HCT116 (cell line): ENCODE data around the gene FHL3. TPM values are rescaled to one million over a fixed set of nuclear protein-coding genes. Genes with fewer than 3 reads are reported as not detected.

ENCODE experiments used
- ATAC-seq: fragments of 200-7000 bp; cut with Tn5 transposase; 2 replicates; pipeline ENCODE4 v1.9.1; 2020; ENCODE audit warnings: mild to moderate bottlenecking, moderate library complexity
- BruUV-seq: library from RNA; stranded (reverse); fragments of 400-500 nt; replicated peaks from 2 replicates; lab custom pipeline; 2021; lab: Mats Ljungman, UMichigan
- CTCF ChIA-PET: fragments of 300-600 bp; sonication (Branson Sonifier 250); formaldehyde crosslinking; loops from one replicate; lab custom pipeline; 2021; ENCODE audit warnings: antibody characterized with exemption; lab: Charles Lee
- POLR2A ChIA-PET: fragments of 300-600, 350-600 bp; sonication (Branson Sonifier 250); formaldehyde crosslinking; loops from one replicate; lab custom pipeline; 2021; ENCODE audit warnings: antibody characterized with exemption; lab: Charles Lee
- RAD21 ChIA-PET, 2 experiments: fragments of 300-600 bp; sonication (Branson Sonifier 250); formaldehyde crosslinking; loops; one replicate each; lab custom pipeline; 2023; ENCODE audit warnings: low total read pairs in 2 of 2; ENCODE audit not compliant: uncharacterized antibody in 2 of 2, unreplicated experiment in 2 of 2, low non-redundant PET in 1 of 2; lab: Charles Lee
- DNase-seq: peaks from one replicate; pipeline ENCODE4 v3.0.0-alpha.2; 2010; ENCODE audit warnings: low read depth, low spot score
- H2AFZ ChIP-seq: fragments of 200-600 bp; shearing (Covaris generic), sonication (generic); 2 replicates; pipeline ENCODE4 v1.6.1; 2017; ENCODE audit warnings: low read depth, mixed run types, mixed read lengths, antibody characterized with exemption, low read length; ENCODE audit not compliant: poor library complexity, severe bottlenecking
- H3K27ac ChIP-seq: 2 replicates; pipeline ENCODE4 v1.5.1; 2012; ENCODE audit warnings: low read depth, low read length
- H3K27me3 ChIP-seq: fragments of 200-600 bp; sonication (generic); 2 replicates; pipeline ENCODE4 v1.6.1; 2016; ENCODE audit warnings: mixed run types, low read length, mixed read lengths; ENCODE audit not compliant: insufficient read depth
- H3K36me3 ChIP-seq, 2 experiments: fragments of 200-500 bp in 1 of 2; fragments of 200-600 bp in 1 of 2; sonication (Bioruptor generic) in 1 of 2; sonication (generic) in 1 of 2; 2 replicates each; pipeline versions ENCODE4 v1.5.1 to v1.6.1; 2014 to 2016; ENCODE audit warnings: low read length in 2 of 2, inconsistent platforms in 1 of 2, mixed read lengths in 1 of 2, mixed run types in 1 of 2; ENCODE audit not compliant: insufficient read depth in 2 of 2, control insufficient read depth in 1 of 2
- H3K4me1 ChIP-seq, 2 experiments: fragments of 200-600 bp in 1 of 2; sonication (generic) in 1 of 2; 2 replicates each; pipeline versions ENCODE4 v1.5.1 to v1.6.1; 2012 to 2017; ENCODE audit warnings: low read length in 2 of 2, inconsistent platforms in 1 of 2, mild to moderate bottlenecking in 1 of 2, mixed read lengths in 1 of 2, mixed run types in 1 of 2, moderate library complexity in 1 of 2; ENCODE audit not compliant: insufficient read depth in 2 of 2, control insufficient read depth in 1 of 2
- H3K4me2 ChIP-seq: fragments of 200-600 bp; sonication (generic); 2 replicates; pipeline ENCODE4 v1.6.1; 2017; ENCODE audit warnings: mixed run types, low read length, mixed read lengths
- H3K4me3 ChIP-seq, 2 experiments: fragments of 200-600 bp in 1 of 2; sonication (generic) in 1 of 2; replicated peaks in 1 of 2; 2 replicates each; pipeline ENCODE4 v1.5.1; 2011 to 2016; ENCODE audit warnings: low read length in 2 of 2, control low read depth in 1 of 2, low read depth in 1 of 2, mild to moderate bottlenecking in 1 of 2, mixed read lengths in 1 of 2, mixed run types in 1 of 2
- H3K79me2 ChIP-seq: fragments of 200-600 bp; sonication (generic); 2 replicates; pipeline ENCODE4 v1.6.1; 2017; ENCODE audit warnings: mild to moderate bottlenecking, mixed run types, low read length, moderate library complexity, mixed read lengths; ENCODE audit not compliant: insufficient read depth
- H3K9ac ChIP-seq: fragments of 200-600 bp; sonication (generic); 2 replicates; pipeline ENCODE4 v1.6.1; 2016; ENCODE audit warnings: low read length, mixed read lengths
- H3K9me2 ChIP-seq: fragments of 200-600 bp; sonication (generic), shearing (Covaris generic); 2 replicates; pipeline ENCODE4 v1.6.1; 2017; ENCODE audit warnings: mixed run types, mild to moderate bottlenecking, moderate library complexity; ENCODE audit not compliant: insufficient read depth
- H3K9me3 ChIP-seq, 2 experiments: fragments of 200-500 bp in 1 of 2; fragments of 200-600 bp in 1 of 2; sonication (Bioruptor generic) in 1 of 2; sonication (generic) in 1 of 2; 2 replicates each; pipeline ENCODE4 v1.6.1; 2014 to 2017; ENCODE audit warnings: low read length in 2 of 2, mixed read lengths in 2 of 2, inconsistent platforms in 1 of 2, low read depth in 1 of 2, mild to moderate bottlenecking in 1 of 2, mixed run types in 1 of 2, moderate library complexity in 1 of 2; ENCODE audit not compliant: control insufficient read depth in 1 of 2, insufficient read depth in 1 of 2
- H4K20me1 ChIP-seq: fragments of 200-600 bp; sonication (generic), shearing (Covaris generic); 2 replicates; pipeline ENCODE4 v1.6.1; 2017; ENCODE audit warnings: mixed run types, mild to moderate bottlenecking, moderate library complexity; ENCODE audit not compliant: insufficient read depth
- ATF3 ChIP-seq: IDR thresholded peaks from 2 replicates; pipeline ENCODE4 v1.6.1; 2012
- CBX3 ChIP-seq: IDR thresholded peaks from 2 replicates; pipeline ENCODE4 v1.6.1; 2012; ENCODE audit warnings: low read depth
- CEBPB ChIP-seq: IDR thresholded peaks from 2 replicates; pipeline ENCODE4 v1.6.1; 2012; ENCODE audit warnings: low read depth
- ELF1 ChIP-seq: IDR thresholded peaks from 2 replicates; pipeline ENCODE4 v1.6.1; 2012; ENCODE audit warnings: low read depth, borderline replicate concordance
- EZH2 ChIP-seq: fragments of 200-600 bp; sonication (generic); IDR thresholded peaks from 2 replicates; pipeline ENCODE4 v1.6.1; 2017; ENCODE audit warnings: antibody characterized with exemption, mixed run types
- EZH2phosphoT487 ChIP-seq: fragments of 200-600 bp; IDR thresholded peaks from 2 replicates; pipeline ENCODE4 v1.6.1; 2018; ENCODE audit warnings: antibody characterized with exemption, borderline replicate concordance
- FOSL1 ChIP-seq: IDR thresholded peaks from 2 replicates; pipeline ENCODE4 v1.6.1; 2012; ENCODE audit warnings: low read depth
- JUND ChIP-seq: IDR thresholded peaks from 2 replicates; pipeline ENCODE4 v1.6.1; 2012
- MAX ChIP-seq: IDR thresholded peaks from 2 replicates; pipeline ENCODE4 v1.6.1; 2012
- POLR2A ChIP-seq: IDR thresholded peaks from 2 replicates; pipeline ENCODE4 v1.7.0; 2011; ENCODE audit warnings: borderline replicate concordance; ENCODE audit not compliant: insufficient read depth, insufficient read length; ENCODE audit errors: extremely low read depth
- POLR2AphosphoS5 ChIP-seq: IDR thresholded peaks from 2 replicates; pipeline ENCODE4 v1.6.1; 2011; ENCODE audit warnings: mild to moderate bottlenecking, low read depth, low read length, moderate library complexity
- RAD21 ChIP-seq: IDR thresholded peaks from 2 replicates; pipeline ENCODE4 v1.6.1; 2012; ENCODE audit warnings: low read depth, mild to moderate bottlenecking
- SP1 ChIP-seq: IDR thresholded peaks from 2 replicates; pipeline ENCODE4 v1.6.1; 2012; ENCODE audit warnings: low read depth
- SRF ChIP-seq: IDR thresholded peaks from 2 replicates; pipeline ENCODE4 v1.6.1; 2012; ENCODE audit warnings: low read depth
- TCF7L2 ChIP-seq: IDR thresholded peaks from 2 replicates; pipeline ENCODE4 v1.7.0; 2011; ENCODE audit warnings: borderline replicate concordance, inconsistent platforms; ENCODE audit not compliant: insufficient read depth, insufficient read length; ENCODE audit errors: extremely low read depth
- YY1 ChIP-seq: IDR thresholded peaks from 2 replicates; pipeline ENCODE4 v1.6.1; 2011; ENCODE audit warnings: low read length, low read depth, moderate library complexity, mild to moderate bottlenecking; ENCODE audit not compliant: insufficient replicate concordance; ENCODE audit errors: extremely low read depth
- ZNF274 ChIP-seq: fragments of 200-500 bp; sonication (Bioruptor generic); IDR thresholded peaks from 2 replicates; pipeline ENCODE4 v1.6.1; 2014; ENCODE audit warnings: mild to moderate bottlenecking, low read depth, low read length, inconsistent platforms
- intact Hi-C: fragments of 100-400 bp; cut with micrococcal nuclease; formaldehyde crosslinking; loops from 2 replicates; pipeline ENCODE4 v1.10.0; 2022
- total RNA-seq: library from RNA; stranded (reverse); gene quantifications from one replicate; pipeline ENCODE4 v1.2.1, GENCODE V29; 2021; ENCODE audit not compliant: unreplicated experiment
- TF ChIP-seq, protein P1 (sequence below): IDR thresholded peaks from 2 replicates; pipeline ENCODE4 v1.6.1; 2012; ENCODE audit warnings: low read depth
- TF ChIP-seq, protein P2 (sequence below), 3 experiments: fragments of 200-600 bp in 1 of 3; sonication (generic) in 1 of 3; IDR thresholded peaks in 2 of 3; conservative IDR thresholded peaks in 1 of 3; 2 replicates each; pipeline ENCODE4 v1.5.1; 2012 to 2017; ENCODE audit warnings: low read depth in 2 of 3, low read length in 2 of 3, antibody characterized with exemption in 1 of 3, borderline replicate concordance in 1 of 3, control low read depth in 1 of 3, mild to moderate bottlenecking in 1 of 3, mixed read lengths in 1 of 3, mixed run types in 1 of 3, moderate library complexity in 1 of 3; ENCODE audit not compliant: insufficient read depth in 1 of 3

FHL3 gene
- total RNA-seq, 1 experiment from 2014 or later = 22.5 TPM

DNA sequence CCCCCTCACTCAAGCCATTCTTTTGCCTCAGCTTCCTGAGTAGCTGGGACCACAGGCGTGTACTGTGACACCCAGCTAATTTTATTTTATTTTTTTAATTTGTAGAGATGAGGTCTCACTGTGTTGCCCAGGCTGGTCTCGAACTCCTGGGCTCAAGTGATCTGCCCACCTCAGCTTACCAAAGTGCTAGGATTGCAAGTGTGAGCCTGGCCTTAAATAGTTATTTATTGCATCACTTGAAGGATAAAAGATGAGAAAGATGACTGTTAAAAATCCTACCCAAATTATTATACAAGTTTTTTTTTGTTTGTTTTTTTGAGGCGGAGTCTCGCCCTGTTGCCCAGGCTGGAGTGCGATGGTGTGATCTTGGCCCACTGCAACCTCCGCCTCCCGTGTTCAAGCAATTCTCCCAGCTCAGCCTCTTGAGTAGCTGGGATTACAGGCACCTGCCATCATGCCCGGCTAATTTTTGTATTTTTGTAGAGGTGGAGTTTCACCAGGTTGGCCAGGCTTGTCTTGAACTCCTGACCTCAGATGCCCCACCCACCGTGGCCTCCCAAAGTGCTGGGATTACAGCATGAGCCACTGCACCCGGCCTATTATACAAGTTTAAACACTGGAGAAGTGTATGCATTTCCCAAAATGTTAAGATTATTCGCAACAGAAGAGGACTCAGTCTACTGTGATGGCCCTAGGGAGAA lies 9.6 kb upstream of the FHL3 start:
- BruUV-seq = no TSS peak
- TF ChIP-seq RAD21 = no peak
- TF ChIP-seq FOSL1 = no peak
- no peak for TF ChIP-seq SRF
- TF ChIP-seq CBX3 = no peak
- no peak for TF ChIP-seq EZH2phosphoT487
- TF ChIP-seq YY1 = no peak
- no peak for TF ChIP-seq CEBPB
- no peak for TF ChIP-seq POLR2AphosphoS5
- TF ChIP-seq, protein P1, sequence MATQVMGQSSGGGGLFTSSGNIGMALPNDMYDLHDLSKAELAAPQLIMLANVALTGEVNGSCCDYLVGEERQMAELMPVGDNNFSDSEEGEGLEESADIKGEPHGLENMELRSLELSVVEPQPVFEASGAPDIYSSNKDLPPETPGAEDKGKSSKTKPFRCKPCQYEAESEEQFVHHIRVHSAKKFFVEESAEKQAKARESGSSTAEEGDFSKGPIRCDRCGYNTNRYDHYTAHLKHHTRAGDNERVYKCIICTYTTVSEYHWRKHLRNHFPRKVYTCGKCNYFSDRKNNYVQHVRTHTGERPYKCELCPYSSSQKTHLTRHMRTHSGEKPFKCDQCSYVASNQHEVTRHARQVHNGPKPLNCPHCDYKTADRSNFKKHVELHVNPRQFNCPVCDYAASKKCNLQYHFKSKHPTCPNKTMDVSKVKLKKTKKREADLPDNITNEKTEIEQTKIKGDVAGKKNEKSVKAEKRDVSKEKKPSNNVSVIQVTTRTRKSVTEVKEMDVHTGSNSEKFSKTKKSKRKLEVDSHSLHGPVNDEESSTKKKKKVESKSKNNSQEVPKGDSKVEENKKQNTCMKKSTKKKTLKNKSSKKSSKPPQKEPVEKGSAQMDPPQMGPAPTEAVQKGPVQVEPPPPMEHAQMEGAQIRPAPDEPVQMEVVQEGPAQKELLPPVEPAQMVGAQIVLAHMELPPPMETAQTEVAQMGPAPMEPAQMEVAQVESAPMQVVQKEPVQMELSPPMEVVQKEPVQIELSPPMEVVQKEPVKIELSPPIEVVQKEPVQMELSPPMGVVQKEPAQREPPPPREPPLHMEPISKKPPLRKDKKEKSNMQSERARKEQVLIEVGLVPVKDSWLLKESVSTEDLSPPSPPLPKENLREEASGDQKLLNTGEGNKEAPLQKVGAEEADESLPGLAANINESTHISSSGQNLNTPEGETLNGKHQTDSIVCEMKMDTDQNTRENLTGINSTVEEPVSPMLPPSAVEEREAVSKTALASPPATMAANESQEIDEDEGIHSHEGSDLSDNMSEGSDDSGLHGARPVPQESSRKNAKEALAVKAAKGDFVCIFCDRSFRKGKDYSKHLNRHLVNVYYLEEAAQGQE = no peak
- TF ChIP-seq EZH2 = no peak
- TF ChIP-seq SP1 = no peak
- no peak for TF ChIP-seq TCF7L2
- TF ChIP-seq ZNF274 = no peak
- no peak for TF ChIP-seq MAX
- TF ChIP-seq POLR2A = no peak
- TF ChIP-seq ELF1 = no peak
- TF ChIP-seq, protein P2, sequence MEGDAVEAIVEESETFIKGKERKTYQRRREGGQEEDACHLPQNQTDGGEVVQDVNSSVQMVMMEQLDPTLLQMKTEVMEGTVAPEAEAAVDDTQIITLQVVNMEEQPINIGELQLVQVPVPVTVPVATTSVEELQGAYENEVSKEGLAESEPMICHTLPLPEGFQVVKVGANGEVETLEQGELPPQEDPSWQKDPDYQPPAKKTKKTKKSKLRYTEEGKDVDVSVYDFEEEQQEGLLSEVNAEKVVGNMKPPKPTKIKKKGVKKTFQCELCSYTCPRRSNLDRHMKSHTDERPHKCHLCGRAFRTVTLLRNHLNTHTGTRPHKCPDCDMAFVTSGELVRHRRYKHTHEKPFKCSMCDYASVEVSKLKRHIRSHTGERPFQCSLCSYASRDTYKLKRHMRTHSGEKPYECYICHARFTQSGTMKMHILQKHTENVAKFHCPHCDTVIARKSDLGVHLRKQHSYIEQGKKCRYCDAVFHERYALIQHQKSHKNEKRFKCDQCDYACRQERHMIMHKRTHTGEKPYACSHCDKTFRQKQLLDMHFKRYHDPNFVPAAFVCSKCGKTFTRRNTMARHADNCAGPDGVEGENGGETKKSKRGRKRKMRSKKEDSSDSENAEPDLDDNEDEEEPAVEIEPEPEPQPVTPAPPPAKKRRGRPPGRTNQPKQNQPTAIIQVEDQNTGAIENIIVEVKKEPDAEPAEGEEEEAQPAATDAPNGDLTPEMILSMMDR (IDR thresholded peaks at IDR 0.05 in 2 of 3, conservative IDR thresholded peaks at IDR 0.05 in 1 of 3; ENCODE audit: borderline replicate concordance in 1 of 3, insufficient read depth in 1 of 3, low read depth in 2 of 3, low read length in 2 of 3) = no peak
- TF ChIP-seq ATF3 = no peak
- no peak for TF ChIP-seq JUND
- ChIA-PET RAD21 (no interaction called here), POLR2A (no interaction called here), CTCF (no interaction called here)
- H3K79me2 ChIP-seq = peaks cover 71% of the 10 kb centered on the region
- no peak for DNase-seq
- H3K36me3 ChIP-seq = peaks cover 28 to 49% of the 10 kb centered on the region in 2 experiments
- intact Hi-C loops = loop anchor here (5.0 kb wide), 1 partner anchor 543 kb away; the partner anchor contains the start of gene ZC3H12A
- no peak overlapping the region for H3K4me3 ChIP-seq
- H4K20me1 ChIP-seq = peaks cover 3% of the 10 kb centered on the region; the same call in 1 of the 2 replicates
- no peak overlapping the region for H3K9ac ChIP-seq
- no peaks in the 10 kb centered on the region for H3K9me2 ChIP-seq
- ATAC-seq = no peak
- no peak overlapping the region; the same call in 1 of the 2 replicates for H3K4me2 ChIP-seq
- H3K27ac ChIP-seq = no peak overlapping the region
- no peak overlapping the region for H2AFZ ChIP-seq
- no peaks in the 10 kb centered on the region for H3K27me3 ChIP-seq
- peaks cover 13 to 25% of the 10 kb centered on the region in 2 experiments; a peak in 3 of 4 replicates for H3K4me1 ChIP-seq
- H3K9me3 ChIP-seq = no peaks in the 10 kb centered on the region
